Activated CD4-positive, alpha-beta memory T cell treated with anti-CD3 and anti-CD28 coated beads, Interleukin-2, amount 10 ng/mL, durations not matched to agents 7 days and 5 days (primary cell): Measurements from ENCODE around the gene NTRK3. TPM values are rescaled to one million over a fixed set of nuclear protein-coding genes. Genes with fewer than 3 reads are reported as not detected.
"Not testable (repeated sequence)": the region's sequence is repeated elsewhere in the genome, so short reads cannot be mapped to it uniquely, and the experiment has no call there.

ENCODE experiments used
- CTCF ChIA-PET: fragments of 350-600 bp; sonication (Branson Sonifier 250); formaldehyde crosslinking; loops from one replicate; lab custom pipeline; 2021; ENCODE audit warnings: antibody characterized with exemption, inconsistent platforms; lab: Charles Lee
- POLR2A ChIA-PET: fragments of 350-600 bp; sonication (Branson Sonifier 250); formaldehyde crosslinking; loops from one replicate; lab custom pipeline; 2021; ENCODE audit warnings: antibody characterized with exemption; lab: Charles Lee
- DNase-seq: peaks from one replicate; pipeline ENCODE4 v3.0.0-alpha.2; 2020
- H3K27ac Mint-ChIP-seq: one replicate; pipeline ENCODE4 v1.8.0; 2021; ENCODE audit warnings: mild to moderate bottlenecking, mixed read lengths
- H3K27me3 Mint-ChIP-seq: one replicate; pipeline ENCODE4 v1.8.0; 2021; ENCODE audit warnings: mixed read lengths
- H3K36me3 Mint-ChIP-seq: one replicate; pipeline ENCODE4 v1.8.0; 2021; ENCODE audit warnings: low read depth, mixed read lengths
- H3K4me1 Mint-ChIP-seq: one replicate; pipeline ENCODE4 v1.8.0; 2021; ENCODE audit warnings: mixed read lengths
- H3K4me3 Mint-ChIP-seq: one replicate; pipeline ENCODE4 v1.8.0; 2021; ENCODE audit warnings: mild to moderate bottlenecking, mixed read lengths
- H3K9me3 Mint-ChIP-seq: one replicate; pipeline ENCODE4 v1.8.0; 2021; ENCODE audit warnings: mixed read lengths
- total RNA-seq, 2 experiments: library from RNA; stranded (reverse); gene quantifications; one replicate each; pipeline ENCODE4 v1.2.3, GENCODE V29; 2021

NTRK3 gene
- total RNA-seq, 2 experiments from 2014 or later, result not detected

GRCh38 chr15:88049506-88049905, 207.0 kb downstream of the NTRK3 start:
- Mint-ChIP-seq H3K4me3 (no peak overlapping the region), H3K27ac (no peak overlapping the region), H3K36me3 (no peaks in the 10 kb centered on the region), H3K4me1 (no peaks in the 10 kb centered on the region), H3K27me3 (no peaks in the 10 kb centered on the region), H3K9me3 (no peaks in the 10 kb centered on the region)
- DNase-seq, result no peak
- ChIA-PET CTCF (no interaction called here), POLR2A (no interaction called here)

GRCh38 chr15:88048755-88049154, 207.8 kb downstream of the NTRK3 start:
- H3K4me3 Mint-ChIP-seq, result no peak overlapping the region
- CTCF ChIA-PET, result no interaction called here
- H3K27me3 Mint-ChIP-seq, result no peaks in the 10 kb centered on the region
- no peaks in the 10 kb centered on the region for H3K4me1 Mint-ChIP-seq
- no peak for DNase-seq
- POLR2A ChIA-PET, result no interaction called here
- no peaks in the 10 kb centered on the region for H3K9me3 Mint-ChIP-seq
- no peak overlapping the region for H3K27ac Mint-ChIP-seq
- no peaks in the 10 kb centered on the region for H3K36me3 Mint-ChIP-seq

GRCh38 chr15:88048237-88048636, 208.3 kb downstream of the NTRK3 start:
- no peak overlapping the region for H3K4me3 Mint-ChIP-seq
- H3K36me3 Mint-ChIP-seq, result no peaks in the 10 kb centered on the region
- H3K9me3 Mint-ChIP-seq, result no peaks in the 10 kb centered on the region
- H3K27ac Mint-ChIP-seq, result no peak overlapping the region
- CTCF ChIA-PET, result no interaction called here
- POLR2A ChIA-PET, result no interaction called here
- H3K27me3 Mint-ChIP-seq, result no peaks in the 10 kb centered on the region
- no peaks in the 10 kb centered on the region for H3K4me1 Mint-ChIP-seq
- no peak for DNase-seq

DNA sequence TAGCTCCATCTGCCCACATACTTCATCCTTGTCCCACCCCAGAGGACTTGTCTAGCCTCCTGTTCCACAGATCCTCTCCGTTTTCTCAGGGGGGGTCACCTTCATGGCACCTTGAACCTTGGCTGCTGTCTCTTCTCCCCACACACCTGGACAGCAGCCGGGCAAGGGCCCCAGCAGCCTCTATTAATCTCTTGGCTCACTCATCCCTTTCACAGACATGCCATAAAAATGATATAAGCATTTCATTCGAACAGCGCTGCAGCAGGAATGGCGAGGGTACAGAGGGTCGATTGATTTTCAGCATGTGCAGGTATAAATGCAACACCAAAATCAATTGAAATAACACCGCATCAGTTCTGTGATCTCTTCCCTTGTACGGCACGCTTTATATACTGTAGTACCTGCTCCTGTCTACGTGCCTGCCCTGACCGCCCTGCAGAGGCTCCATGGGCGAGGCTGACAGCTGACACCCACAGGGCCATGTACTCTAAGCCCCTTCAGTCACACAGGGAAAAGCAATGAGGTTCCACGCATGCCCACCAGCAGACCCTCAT, 209.9 kb downstream of the NTRK3 start:
- H3K27me3 Mint-ChIP-seq, result no peaks in the 10 kb centered on the region
- H3K4me1 Mint-ChIP-seq, result no peaks in the 10 kb centered on the region
- CTCF ChIA-PET, result no interaction called here
- POLR2A ChIA-PET, result no interaction called here
- no peak overlapping the region for H3K27ac Mint-ChIP-seq
- H3K36me3 Mint-ChIP-seq, result no peaks in the 10 kb centered on the region
- no peak overlapping the region for H3K4me3 Mint-ChIP-seq
- DNase-seq, result no peak
- no peaks in the 10 kb centered on the region for H3K9me3 Mint-ChIP-seq

GRCh38 chr15:88043396-88043795, 213.1 kb downstream of the NTRK3 start:
- Mint-ChIP-seq H3K9me3 (no peaks in the 10 kb centered on the region), H3K27ac (no peak overlapping the region), H3K36me3 (no peaks in the 10 kb centered on the region), H3K4me3 (no peak overlapping the region), H3K4me1 (no peaks in the 10 kb centered on the region), H3K27me3 (no peaks in the 10 kb centered on the region)
- POLR2A ChIA-PET, result no interaction called here
- CTCF ChIA-PET, result no interaction called here
- DNase-seq, result no peak

- no peak overlapping the region for H3K27ac Mint-ChIP-seq
- ChIA-PET POLR2A (no interaction called here), CTCF (no interaction called here)
- peaks cover 3% of the 10 kb centered on the region for H3K27me3 Mint-ChIP-seq
- no peak overlapping the region for H3K4me3 Mint-ChIP-seq
- DNase-seq, result no peak
- H3K36me3 Mint-ChIP-seq, result no peaks in the 10 kb centered on the region
- H3K9me3 Mint-ChIP-seq, result no peaks in the 10 kb centered on the region
- no peaks in the 10 kb centered on the region for H3K4me1 Mint-ChIP-seq
These were observed 214.5 kb downstream of the NTRK3 start for GRCh38 chr15:88042047-88042446.

- no peak overlapping the region for H3K4me3 Mint-ChIP-seq
- H3K27ac Mint-ChIP-seq, result no peak overlapping the region
- no peaks in the 10 kb centered on the region for H3K36me3 Mint-ChIP-seq
- no peaks in the 10 kb centered on the region for H3K9me3 Mint-ChIP-seq
- no peaks in the 10 kb centered on the region for H3K4me1 Mint-ChIP-seq
- H3K27me3 Mint-ChIP-seq, result peaks cover 13% of the 10 kb centered on the region
- POLR2A ChIA-PET, result no interaction called here
- no peak for DNase-seq
- CTCF ChIA-PET, result no interaction called here
These were observed 216.0 kb downstream of the NTRK3 start for GRCh38 chr15:88040516-88040915.

DNA sequence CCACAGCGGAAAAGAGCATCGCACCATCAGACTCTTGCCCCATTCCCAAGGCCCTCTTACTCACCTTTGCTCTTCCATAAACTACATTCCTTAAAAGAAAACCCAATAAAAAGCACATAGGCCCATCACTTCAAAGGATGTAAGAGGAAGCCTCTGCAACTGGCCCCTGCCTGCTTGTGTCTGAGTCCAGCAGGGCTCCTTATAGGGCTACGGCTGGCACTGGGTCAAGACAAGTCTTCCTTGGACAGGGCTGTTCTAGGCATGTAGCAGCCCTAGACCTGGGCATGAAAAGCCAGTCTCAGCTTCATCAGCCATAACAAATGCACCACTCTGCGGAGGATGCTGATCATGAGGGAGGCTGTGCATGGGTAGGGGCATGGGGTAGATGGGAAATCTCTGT, 218.3 kb downstream of the NTRK3 start:
- Mint-ChIP-seq H3K36me3 (no peaks in the 10 kb centered on the region), H3K9me3 (no peaks in the 10 kb centered on the region), H3K27ac (no peak overlapping the region), H3K4me1 (no peaks in the 10 kb centered on the region), H3K4me3 (no peak overlapping the region), H3K27me3 (peaks cover 15% of the 10 kb centered on the region)
- CTCF ChIA-PET, result no interaction called here
- POLR2A ChIA-PET, result no interaction called here
- DNase-seq, result no peak

GRCh38 chr15:88036154-88036839, 220.2 kb downstream of the NTRK3 start:
- ChIA-PET POLR2A (no interaction called here), CTCF (no interaction called here)
- no peaks in the 10 kb centered on the region for H3K36me3 Mint-ChIP-seq
- no peak for DNase-seq
- H3K27ac Mint-ChIP-seq, result no peak overlapping the region
- no peak overlapping the region for H3K4me3 Mint-ChIP-seq
- H3K27me3 Mint-ChIP-seq, result peaks cover 15% of the 10 kb centered on the region
- no peaks in the 10 kb centered on the region for H3K4me1 Mint-ChIP-seq
- H3K9me3 Mint-ChIP-seq, result no peaks in the 10 kb centered on the region

- Mint-ChIP-seq H3K4me3 (no peak overlapping the region), H3K27me3 (peaks cover 15% of the 10 kb centered on the region), H3K9me3 (no peaks in the 10 kb centered on the region), H3K27ac (no peak overlapping the region), H3K4me1 (no peaks in the 10 kb centered on the region), H3K36me3 (no peaks in the 10 kb centered on the region)
- ChIA-PET POLR2A (no interaction called here), CTCF (no interaction called here)
- no peak for DNase-seq
These were observed 221.2 kb downstream of the NTRK3 start for GRCh38 chr15:88035381-88035780.

DNA sequence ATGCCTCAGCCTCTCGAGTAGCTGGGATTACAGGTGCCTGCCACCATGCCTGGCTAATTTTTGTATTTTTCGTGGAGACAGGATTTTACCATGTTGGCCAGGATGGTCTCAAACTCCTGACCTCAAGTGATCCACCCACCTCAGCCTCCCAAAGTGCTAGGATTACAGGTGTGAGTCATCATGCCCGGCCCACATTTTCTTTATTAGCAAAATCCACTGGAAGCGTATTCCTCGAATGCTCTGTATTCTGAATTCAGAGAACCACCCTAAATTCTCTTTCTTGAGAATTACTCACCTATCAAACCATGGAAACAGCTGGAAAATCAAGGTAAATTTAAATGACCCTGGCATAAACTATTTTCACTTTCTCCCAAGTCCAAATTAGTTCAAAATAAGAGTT, 223.1 kb downstream of the NTRK3 start:
- CTCF ChIA-PET, result interaction anchor here (0.7 kb wide), 1 partner anchor 1895 kb away, joined by 4 read pairs; no protein-coding TSS in a partner anchor
- DNase-seq, H3K36me3 Mint-ChIP-seq, POLR2A ChIA-PET, H3K9me3 Mint-ChIP-seq, H3K27ac Mint-ChIP-seq, H3K4me3 Mint-ChIP-seq, H3K4me1 Mint-ChIP-seq: not testable (repeated sequence)
- H3K27me3 Mint-ChIP-seq, result peaks cover 15% of the 10 kb centered on the region

- Mint-ChIP-seq H3K9me3 (no peaks in the 10 kb centered on the region), H3K27ac (no peak overlapping the region), H3K4me3 (no peak overlapping the region), H3K4me1 (no peaks in the 10 kb centered on the region), H3K27me3 (peaks cover 12% of the 10 kb centered on the region), H3K36me3 (no peaks in the 10 kb centered on the region)
- ChIA-PET POLR2A (no interaction called here), CTCF (interaction anchor here (0.7 kb wide), 1 partner anchor 1894 kb away, joined by 4 read pairs; no protein-coding TSS in a partner anchor)
- no peak for DNase-seq
These were observed 223.8 kb downstream of the NTRK3 start for GRCh38 chr15:88032787-88033186.

DNA sequence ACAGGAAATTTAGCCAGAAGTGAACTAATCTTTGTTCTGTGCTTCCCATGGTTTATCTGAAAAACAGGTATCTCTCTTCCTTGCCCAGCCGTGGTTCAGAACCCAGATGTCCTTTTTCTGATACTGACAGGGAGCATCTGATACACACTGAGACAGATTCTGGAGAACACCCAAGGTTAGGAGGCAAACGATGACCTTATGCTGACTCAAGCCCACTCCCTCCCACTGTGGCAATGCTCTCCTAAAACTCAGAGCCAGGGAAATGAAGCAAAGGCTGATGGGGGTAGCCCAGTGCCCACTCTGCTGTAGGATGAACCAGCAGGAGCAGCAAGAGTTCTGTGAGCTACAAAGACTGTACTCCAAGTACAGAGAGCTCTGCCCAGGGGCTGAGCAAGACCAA, 225.1 kb downstream of the NTRK3 start:
- peaks cover 7% of the 10 kb centered on the region for H3K27me3 Mint-ChIP-seq
- H3K9me3 Mint-ChIP-seq, result no peaks in the 10 kb centered on the region
- no peak overlapping the region for H3K27ac Mint-ChIP-seq
- ChIA-PET CTCF (no interaction called here), POLR2A (no interaction called here)
- no peaks in the 10 kb centered on the region for H3K4me1 Mint-ChIP-seq
- DNase-seq, result no peak
- no peak overlapping the region for H3K4me3 Mint-ChIP-seq
- no peaks in the 10 kb centered on the region for H3K36me3 Mint-ChIP-seq

GRCh38 chr15:88029696-88030095, 226.8 kb downstream of the NTRK3 start:
- H3K4me3 Mint-ChIP-seq, result no peak overlapping the region
- DNase-seq, result no peak
- no peaks in the 10 kb centered on the region for H3K9me3 Mint-ChIP-seq
- POLR2A ChIA-PET, result no interaction called here
- H3K4me1 Mint-ChIP-seq, result no peaks in the 10 kb centered on the region
- H3K27ac Mint-ChIP-seq, result no peak overlapping the region
- no peaks in the 10 kb centered on the region for H3K27me3 Mint-ChIP-seq
- CTCF ChIA-PET, result no interaction called here
- H3K36me3 Mint-ChIP-seq, result no peaks in the 10 kb centered on the region
